A549 (cell line): Measurements from ENCODE around the gene CRISPLD2. TPM values are rescaled to one million over a fixed set of nuclear protein-coding genes. Genes with fewer than 3 reads are reported as not detected.

Experiments
- ATAC-seq, 2 experiments: fragments of 200-7000 bp in 1 of 2; fragments of >200 bp in 1 of 2; cut with Nextera tagmentation in 1 of 2; cut with Tn5 transposase in 1 of 2; 3 replicates each; pipeline versions ENCODE4 v1.8.0 to v1.9.1; 2018 to 2020; ENCODE audit warnings: mild to moderate bottlenecking in 1 of 2, moderate library complexity in 1 of 2
- CTCF ChIA-PET: fragments of 300-600 bp; sonication (Branson Sonifier 250); formaldehyde crosslinking; extraction: SDS; loops from one replicate; lab custom pipeline; 2021; ENCODE audit warnings: antibody characterized with exemption, inconsistent platforms; lab: Yijun Ruan, JAX
- POLR2A ChIA-PET: fragments of 350-600 bp; formaldehyde crosslinking; extraction: SDS; loops from one replicate; lab custom pipeline; 2021; ENCODE audit warnings: antibody characterized with exemption, inconsistent platforms; lab: Yijun Ruan, JAX
- DNase-seq, 2 experiments: peaks; one replicate each; pipeline versions ENCODE4 v3.0.0 to v3.0.0-alpha.2; 2011 to 2016; ENCODE audit warnings: low read depth in 1 of 2, low spot score in 1 of 2
- FAIRE-seq: peaks from 2 replicates; lab custom pipeline; 2011; peaks lifted over from hg19 to GRCh38; lab: Jason Lieb, UNC
- H3K27ac ChIP-seq, 2 experiments: fragments of >200 bp; sonication (Bioruptor Twin); formaldehyde crosslinking; 3 replicates each; pipeline ENCODE4 v1.5.1; 2016 to 2017
- H3K4me1 ChIP-seq: fragments of >200 bp; sonication (Bioruptor Twin); formaldehyde crosslinking; 3 replicates; pipeline ENCODE4 v1.6.1; 2016
- H3K4me2 ChIP-seq: fragments of >200 bp; sonication (Bioruptor Twin); formaldehyde crosslinking; 3 replicates; pipeline ENCODE4 v1.6.1; 2016
- H3K4me3 ChIP-seq: fragments of >200 bp; sonication (Bioruptor Twin); formaldehyde crosslinking; 3 replicates; pipeline ENCODE4 v1.5.1; 2016
- H3K9me3 ChIP-seq: fragments of >200 bp; sonication (Bioruptor Twin); formaldehyde crosslinking; 3 replicates; pipeline ENCODE4 v1.6.1; 2016
- CBX2 ChIP-seq: fragments of 200-600 bp; sonication (generic); IDR thresholded peaks from 2 replicates; pipeline ENCODE4 v1.6.1; 2016; ENCODE audit warnings: low read depth, mild to moderate bottlenecking, borderline replicate concordance
- EHF ChIP-seq: fragments of 250-450 bp; sonication (Bioruptor Pico); IDR thresholded peaks from 2 replicates; pipeline ENCODE4 v1.5.0; 2020; ENCODE audit warnings: mild to moderate bottlenecking
- EP300 ChIP-seq, 2 experiments: fragments of >200 bp; sonication (Bioruptor Twin); formaldehyde crosslinking; IDR thresholded peaks; 2 replicates in 1 of 2; 3 replicates in 1 of 2; pipeline ENCODE4 v1.6.1; 2016 to 2017
- FOSB ChIP-seq: fragments of 250-450 bp; sonication (Bioruptor Pico); IDR thresholded peaks from 2 replicates; pipeline ENCODE4 v1.5.0; 2020; ENCODE audit warnings: mild to moderate bottlenecking, moderate library complexity
- FOSL2 ChIP-seq, 2 experiments: fragments of 450-650 bp in 1 of 2; fragments of >200 bp in 1 of 2; sonication (Bioruptor Twin) in 1 of 2; formaldehyde crosslinking; IDR thresholded peaks; 2 replicates each; pipeline versions ENCODE4 v1.5.0 to v1.6.1; 2016 to 2020; ENCODE audit warnings: mild to moderate bottlenecking in 1 of 2, moderate library complexity in 1 of 2
- FOXS1 ChIP-seq: fragments of 250-450 bp; sonication (Bioruptor Pico); IDR thresholded peaks from 2 replicates; pipeline ENCODE4 v1.5.0; 2020; ENCODE audit warnings: mild to moderate bottlenecking, moderate library complexity
- MAX ChIP-seq: IDR thresholded peaks from 2 replicates; pipeline ENCODE4 v1.6.1; 2012
- NFE2L2 ChIP-seq: fragments of 150-350 bp; conservative IDR thresholded peaks from 2 replicates; pipeline ENCODE4 v1.6.1; 2014; ENCODE audit warnings: low read length
- NPAS2 ChIP-seq: fragments of 250-450 bp; sonication (Bioruptor Pico); IDR thresholded peaks from 2 replicates; pipeline ENCODE4 v1.8.0; 2022; ENCODE audit warnings: mild to moderate bottlenecking, moderate library complexity, borderline replicate concordance
- RAD21 ChIP-seq, 2 experiments: fragments of >200 bp in 1 of 2; sonication (Bioruptor Twin) in 1 of 2; formaldehyde crosslinking in 1 of 2; IDR thresholded peaks in 1 of 2; conservative IDR thresholded peaks in 1 of 2; 2 replicates in 1 of 2; 3 replicates in 1 of 2; pipeline ENCODE4 v1.6.1; 2012 to 2018; ENCODE audit warnings: inconsistent platforms in 1 of 2
- RARB ChIP-seq: fragments of 250-450 bp; sonication (Bioruptor Pico); IDR thresholded peaks from 2 replicates; pipeline ENCODE4 v1.8.0; 2021; ENCODE audit warnings: mild to moderate bottlenecking, moderate library complexity
- REST ChIP-seq: fragments of 200-600 bp; sonication (generic); IDR thresholded peaks from 2 replicates; pipeline ENCODE4 v1.6.1; 2016; ENCODE audit warnings: antibody characterized with exemption, mild to moderate bottlenecking, moderate library complexity
- RFX5 ChIP-seq: fragments of 450-650 bp; IDR thresholded peaks from 2 replicates; pipeline ENCODE4 v1.7.1; 2014; ENCODE audit warnings: antibody characterized with exemption, mild to moderate bottlenecking, moderate library complexity
- TFCP2L1 ChIP-seq: fragments of 250-450 bp; sonication (Bioruptor Pico); IDR thresholded peaks from 2 replicates; pipeline ENCODE4 v1.5.0; 2021; ENCODE audit warnings: mild to moderate bottlenecking
- ZFP36 ChIP-seq: fragments of 450-650 bp; IDR thresholded peaks from 2 replicates; pipeline ENCODE4 v1.6.1; 2014; ENCODE audit warnings: borderline replicate concordance; ENCODE audit not compliant: partially characterized antibody
- WGBS: methylation state at CpG from one replicate; pipeline ENCODE4 v1.1.6; 2017; ENCODE audit errors: missing lambda C conversion rate; 5-methylcytosine and 5-hydroxymethylcytosine counted together
- polyA plus RNA-seq, 4 experiments: library from polyadenylated mRNA; depleted of rRNA in 3 of 4; stranded (reverse); fragments of >200 nt; fragmentation: RNase III in 1 of 4; extraction: RNeasy Plus Mini Kit Qiagen cat#74134 plus additional on column Dnase treatment in 1 of 4; gene quantifications; 2 replicates in 3 of 4; 3 replicates in 1 of 4; pipeline ENCODE4 v1.2.3, GENCODE V29; 2011 to 2017
- TF ChIP-seq, protein P1 (sequence below): fragments of >200 bp; sonication (Bioruptor Twin); formaldehyde crosslinking; IDR thresholded peaks from 3 replicates; pipeline ENCODE4 v1.5.1; 2016

CRISPLD2 gene
- polyA plus RNA-seq, 2 of the 4 experiments (the other 2 are of a cell fraction) = 0.85 to 1.6 TPM

DNA sequence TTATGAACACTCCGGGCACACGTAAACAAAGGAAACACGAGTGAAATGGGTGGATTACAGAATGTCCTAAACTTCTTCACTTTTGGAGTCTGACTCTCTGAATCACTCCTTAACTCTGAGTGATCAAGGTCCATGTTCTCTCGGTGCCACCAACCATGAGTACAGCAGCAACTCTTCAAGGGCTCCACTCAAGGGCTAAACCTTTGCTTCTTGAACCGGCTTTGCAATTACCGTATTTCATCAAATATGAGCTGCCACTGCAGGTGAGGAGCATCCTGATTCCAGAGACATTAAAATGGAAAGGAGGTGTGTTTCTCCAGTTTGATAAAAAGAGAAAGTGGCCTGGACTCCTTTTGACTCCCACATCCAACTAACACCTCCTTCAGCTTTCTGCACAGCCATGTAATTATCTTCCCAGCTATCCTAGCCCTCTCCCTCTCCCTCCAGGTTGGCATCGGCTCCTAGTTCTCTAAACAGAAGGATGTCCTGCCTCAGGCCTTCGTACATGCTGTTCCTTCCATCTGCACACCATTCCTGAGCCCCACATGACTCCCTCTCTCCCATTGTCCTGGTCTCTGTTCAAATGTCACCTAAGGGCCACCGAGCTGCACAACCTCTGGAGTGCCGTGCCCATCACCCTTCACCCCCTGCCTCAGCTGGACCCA is 130.1 kb downstream of the CRISPLD2 start:
- DNase-seq = no peak
- no peak for ATAC-seq
- whole genome bisulfite sequencing = 60% methylated on average over 10 of the region's 10 CpGs
- H3K4me3 ChIP-seq = no peak overlapping the region
- no peak overlapping the region for H3K4me2 ChIP-seq
- no peak for FAIRE-seq
- H3K27ac ChIP-seq = no peak overlapping the region
- CTCF ChIA-PET = interaction anchor here (0.8 to 11.2 kb wide), 9 partner anchors 10 to 197 kb away, joined by 3 to 219 read pairs (median 34); no protein-coding TSS in a partner anchor
- no peaks in the 10 kb centered on the region for H3K9me3 ChIP-seq
- no peak for TF ChIP-seq NPAS2 (CRISPR knock-in tag)
- TF ChIP-seq REST = no peak
- no peak for TF ChIP-seq CBX2
- TF ChIP-seq EHF (CRISPR knock-in tag) = no peak
- no peak for TF ChIP-seq FOSB (CRISPR knock-in tag)
- no peak for TF ChIP-seq MAX
- TF ChIP-seq NFE2L2 = no peak
- TF ChIP-seq EP300 (IDR thresholded peaks at IDR 0.05) = no peak
- no peak for TF ChIP-seq FOSL2 (IDR thresholded peaks at IDR 0.05)
- TF ChIP-seq FOSL2 (CRISPR knock-in tag; IDR thresholded peaks at IDR 0.05) = no peak
- TF ChIP-seq RFX5 = no peak
- TF ChIP-seq TFCP2L1 (CRISPR knock-in tag) = no peak
- TF ChIP-seq RARB (CRISPR knock-in tag) = no peak
- TF ChIP-seq RAD21 (conservative IDR thresholded peaks at IDR 0.05 in 1 of 2, IDR thresholded peaks at IDR 0.05 in 1 of 2) = no peak
- TF ChIP-seq FOXS1 (CRISPR knock-in tag) = no peak
- TF ChIP-seq, all 56 proteins: peak for 0
- no peaks in the 10 kb centered on the region for H3K4me1 ChIP-seq
- POLR2A ChIA-PET = no interaction called here

DNA sequence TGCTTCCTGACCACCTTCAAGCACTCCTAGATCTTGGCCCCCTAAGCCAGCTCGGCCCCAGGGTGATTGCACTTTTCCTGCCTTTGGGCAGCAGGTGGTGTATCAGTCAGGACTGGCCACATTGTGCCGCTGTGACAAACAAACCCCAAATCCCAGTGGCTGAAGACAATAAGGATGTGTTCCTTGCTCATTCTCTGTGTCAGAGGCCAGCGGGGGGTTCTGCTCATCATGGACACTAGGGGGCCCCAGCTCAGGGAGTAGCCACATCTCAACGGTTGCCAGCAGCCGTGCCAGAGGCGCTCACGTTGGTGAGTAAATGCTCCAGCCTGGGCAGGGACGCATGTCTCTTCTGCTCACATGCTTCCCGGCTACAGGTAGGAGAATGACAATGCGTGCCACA is 131.1 kb downstream of the CRISPLD2 start:
- ChIA-PET CTCF (interaction anchor here (0.8 to 11.2 kb wide), 20 partner anchors 9 to 214 kb away, joined by 3 to 219 read pairs (median 9); no protein-coding TSS in a partner anchor), POLR2A (no interaction called here)
- Histone ChIP-seq H3K27ac (no peak overlapping the region), H3K9me3 (no peaks in the 10 kb centered on the region), H3K4me2 (no peak overlapping the region), H3K4me1 (no peaks in the 10 kb centered on the region), H3K4me3 (no peak overlapping the region)
- TF ChIP-seq, protein P1, sequence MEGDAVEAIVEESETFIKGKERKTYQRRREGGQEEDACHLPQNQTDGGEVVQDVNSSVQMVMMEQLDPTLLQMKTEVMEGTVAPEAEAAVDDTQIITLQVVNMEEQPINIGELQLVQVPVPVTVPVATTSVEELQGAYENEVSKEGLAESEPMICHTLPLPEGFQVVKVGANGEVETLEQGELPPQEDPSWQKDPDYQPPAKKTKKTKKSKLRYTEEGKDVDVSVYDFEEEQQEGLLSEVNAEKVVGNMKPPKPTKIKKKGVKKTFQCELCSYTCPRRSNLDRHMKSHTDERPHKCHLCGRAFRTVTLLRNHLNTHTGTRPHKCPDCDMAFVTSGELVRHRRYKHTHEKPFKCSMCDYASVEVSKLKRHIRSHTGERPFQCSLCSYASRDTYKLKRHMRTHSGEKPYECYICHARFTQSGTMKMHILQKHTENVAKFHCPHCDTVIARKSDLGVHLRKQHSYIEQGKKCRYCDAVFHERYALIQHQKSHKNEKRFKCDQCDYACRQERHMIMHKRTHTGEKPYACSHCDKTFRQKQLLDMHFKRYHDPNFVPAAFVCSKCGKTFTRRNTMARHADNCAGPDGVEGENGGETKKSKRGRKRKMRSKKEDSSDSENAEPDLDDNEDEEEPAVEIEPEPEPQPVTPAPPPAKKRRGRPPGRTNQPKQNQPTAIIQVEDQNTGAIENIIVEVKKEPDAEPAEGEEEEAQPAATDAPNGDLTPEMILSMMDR = peak; percentile 19; the same call in 1 of the 3 replicates
- TF ChIP-seq RFX5 (no peak), ZFP36 (no peak), RAD21 (conservative IDR thresholded peaks at IDR 0.05 in 1 of 2, IDR thresholded peaks at IDR 0.05 in 1 of 2) (0 out of 5 replicates have a peak, but pooled peaks of 1 of the 2 experiments have one; percentile 4)
- ATAC-seq (peak; percentile 60 to 77; a peak in 5 of 6 replicates), FAIRE-seq (no peak), DNase-seq (peak; percentile 51 to 66)
- 57% methylated on average over 10 of the region's 10 CpGs for WGBS
